ENCODE data around the gene RAB27B. TPM values are rescaled to one million over a fixed set of nuclear protein-coding genes. Genes with fewer than 3 reads are reported as not detected.
"Not testable (repeated sequence)": the region's sequence is repeated elsewhere in the genome, so short reads cannot be mapped to it uniquely, and the experiment has no call there.

RAB27B gene
- total RNA-seq, 1 experiment from 2014 or later, result not detected

DNA sequence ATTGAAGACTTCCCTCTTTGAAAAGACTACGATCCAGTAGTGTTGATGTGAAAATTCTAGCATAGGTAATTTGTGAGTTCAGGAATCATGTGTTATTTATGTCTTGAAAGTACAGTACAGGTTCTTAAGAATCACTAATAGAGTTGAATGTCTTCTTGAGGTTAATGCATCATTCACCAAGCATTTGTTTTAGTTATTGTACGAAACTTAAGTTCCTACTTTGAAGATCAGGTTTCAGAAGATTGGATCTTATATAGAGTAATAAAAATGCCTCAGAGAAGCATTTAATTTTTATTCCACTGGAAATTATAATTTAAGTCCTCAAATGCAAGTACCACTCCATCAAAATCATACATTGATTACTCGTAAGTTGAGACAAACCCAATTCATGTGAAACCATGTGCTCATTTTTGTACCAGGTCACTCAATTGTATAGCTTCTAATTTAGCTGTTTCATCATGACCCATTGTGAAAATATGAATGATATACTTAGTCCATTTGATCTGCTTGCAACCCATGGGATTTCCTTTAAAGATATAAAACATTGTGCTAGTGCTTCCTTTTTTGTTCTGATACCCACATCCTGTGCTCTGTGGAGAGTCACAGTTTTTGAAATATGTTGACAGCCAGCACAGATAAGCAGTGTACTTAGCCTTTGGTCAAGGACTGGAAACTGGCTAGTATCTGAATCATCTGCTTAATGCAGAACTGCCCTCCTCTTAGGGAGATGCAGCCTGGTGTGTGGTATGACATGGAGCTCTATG, 22.5 kb upstream of the RAB27B start:
- H3K27ac ChIP-seq, result no peak overlapping the region
- DNase-seq, result no peak
- no peaks in the 10 kb centered on the region for H3K9me3 ChIP-seq (replicated peaks)
- H3K27me3 ChIP-seq, result no peaks in the 10 kb centered on the region
- no peaks in the 10 kb centered on the region for H3K36me3 ChIP-seq
- H3K4me1 ChIP-seq, result no peaks in the 10 kb centered on the region
- H3K4me3 ChIP-seq, result no peak overlapping the region

- Histone ChIP-seq H3K4me1 (no peaks in the 10 kb centered on the region), H3K4me3 (no peak overlapping the region), H3K36me3 (no peaks in the 10 kb centered on the region), H3K27me3 (no peaks in the 10 kb centered on the region), H3K27ac (no peak overlapping the region), H3K9me3 (replicated peaks) (no peaks in the 10 kb centered on the region)
- no peak for DNase-seq
Observed at GRCh38 chr18:54806526-54806925, 21.8 kb upstream of the RAB27B start.

DNA sequence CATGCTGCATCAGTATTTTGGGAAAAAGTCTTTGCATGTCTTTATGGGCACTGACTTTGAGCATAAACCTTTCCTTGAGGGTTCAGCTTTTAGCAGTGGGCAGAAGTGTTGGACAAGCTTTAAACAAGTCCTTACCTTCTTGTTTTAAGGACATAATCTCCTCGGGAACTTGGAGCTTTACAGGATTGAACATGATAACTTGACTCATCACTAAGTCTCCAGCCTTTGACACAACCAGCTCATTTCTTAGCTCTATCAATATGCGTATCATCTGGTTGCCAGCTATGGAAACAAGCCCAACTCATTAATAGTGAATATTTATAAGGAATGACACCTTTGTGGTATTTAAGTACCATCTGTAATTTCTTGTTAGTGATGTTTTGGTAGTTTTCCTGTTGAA, 21.0 kb upstream of the RAB27B start:
- Histone ChIP-seq H3K9me3 (replicated peaks) (no peaks in the 10 kb centered on the region), H3K4me1 (no peaks in the 10 kb centered on the region), H3K27me3 (no peaks in the 10 kb centered on the region), H3K4me3 (no peak overlapping the region), H3K36me3 (no peaks in the 10 kb centered on the region), H3K27ac (no peak overlapping the region)
- DNase-seq, result no peak

- not testable (repeated sequence) for H3K4me3 ChIP-seq; H3K4me1 ChIP-seq; DNase-seq; H3K9me3 ChIP-seq (replicated peaks); H3K27me3 ChIP-seq; H3K36me3 ChIP-seq; H3K27ac ChIP-seq
Observed at GRCh38 chr18:54810662-54811061, 17.6 kb upstream of the RAB27B start.

GRCh38 chr18:54812885-54813284, 15.4 kb upstream of the RAB27B start:
- Histone ChIP-seq H3K27me3 (no peaks in the 10 kb centered on the region), H3K36me3 (no peaks in the 10 kb centered on the region), H3K27ac (no peak overlapping the region), H3K4me1 (no peaks in the 10 kb centered on the region), H3K9me3 (replicated peaks) (no peaks in the 10 kb centered on the region), H3K4me3 (no peak overlapping the region)
- no peak for DNase-seq

- no peak for DNase-seq
- no peaks in the 10 kb centered on the region for H3K4me1 ChIP-seq
- no peaks in the 10 kb centered on the region for H3K9me3 ChIP-seq (replicated peaks)
- no peaks in the 10 kb centered on the region for H3K36me3 ChIP-seq
- H3K27ac ChIP-seq, result no peak overlapping the region
- H3K27me3 ChIP-seq, result no peaks in the 10 kb centered on the region
- no peak overlapping the region for H3K4me3 ChIP-seq
Observed at GRCh38 chr18:54813305-54813704, 15.0 kb upstream of the RAB27B start.

- DNase-seq, result no peak
- Histone ChIP-seq H3K36me3 (no peaks in the 10 kb centered on the region), H3K27ac (no peak overlapping the region), H3K9me3 (replicated peaks) (no peaks in the 10 kb centered on the region), H3K27me3 (no peaks in the 10 kb centered on the region), H3K4me1 (no peaks in the 10 kb centered on the region), H3K4me3 (no peak overlapping the region)
Observed at GRCh38 chr18:54813977-54814565, 14.2 kb upstream of the RAB27B start.

DNA sequence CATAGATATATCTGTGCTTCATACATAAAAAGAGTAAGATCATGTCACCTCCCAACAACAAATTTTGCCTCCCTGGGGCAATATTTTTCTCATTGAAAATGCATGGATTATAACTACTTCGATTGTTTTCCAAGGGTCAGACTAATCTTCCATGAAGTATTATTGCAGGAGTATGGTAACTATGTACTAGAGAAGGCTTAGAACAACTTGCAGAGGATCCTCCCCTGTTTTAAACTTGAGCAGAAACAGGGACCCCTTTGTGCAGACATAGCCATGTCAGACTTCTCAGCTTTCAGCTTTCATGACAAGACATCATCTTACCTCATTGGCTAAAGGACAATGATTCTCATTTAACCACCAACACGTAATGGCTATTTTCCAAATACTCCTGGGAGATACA, 13.2 kb upstream of the RAB27B start:
- no peaks in the 10 kb centered on the region for H3K4me1 ChIP-seq
- no peak overlapping the region for H3K4me3 ChIP-seq
- H3K27ac ChIP-seq, result no peak overlapping the region
- H3K36me3 ChIP-seq, result no peaks in the 10 kb centered on the region
- H3K27me3 ChIP-seq, result no peaks in the 10 kb centered on the region
- peak in 1 of 2 experiments; percentile 3 for DNase-seq
- no peaks in the 10 kb centered on the region for H3K9me3 ChIP-seq (replicated peaks)

DNA sequence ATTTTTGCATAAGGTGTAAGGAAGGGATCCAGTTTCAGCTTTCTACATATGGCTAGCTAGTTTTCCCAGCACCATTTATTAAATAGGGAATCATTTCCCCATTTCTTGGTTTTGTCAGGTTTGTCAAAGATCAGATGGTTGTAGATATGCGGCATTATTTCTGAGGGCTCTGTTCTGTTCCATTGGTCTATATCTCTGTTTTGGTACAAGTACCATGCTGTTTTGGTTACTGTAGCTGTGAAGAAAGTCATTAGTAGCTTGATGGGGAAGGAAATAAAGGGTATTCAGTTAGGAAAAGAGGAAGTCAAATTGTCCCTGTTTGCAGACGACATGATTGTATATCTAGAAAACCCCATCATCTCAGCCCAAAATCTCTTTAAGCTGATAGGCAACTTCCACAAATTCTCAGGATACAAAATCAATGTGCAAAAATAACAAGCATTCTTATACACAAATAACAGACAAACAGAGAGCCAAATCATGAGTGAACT, 7.4 kb upstream of the RAB27B start:
- not testable (repeated sequence) for H3K27me3 ChIP-seq; H3K27ac ChIP-seq; H3K4me3 ChIP-seq; DNase-seq; H3K4me1 ChIP-seq; H3K9me3 ChIP-seq (replicated peaks); H3K36me3 ChIP-seq

- Histone ChIP-seq H3K27ac (no peak overlapping the region), H3K9me3 (replicated peaks) (no peaks in the 10 kb centered on the region), H3K27me3 (no peaks in the 10 kb centered on the region), H3K36me3 (no peaks in the 10 kb centered on the region), H3K4me1 (no peaks in the 10 kb centered on the region), H3K4me3 (no peak overlapping the region)
- no peak for DNase-seq
Observed at GRCh38 chr18:54822872-54823845, 5.1 kb upstream of the RAB27B start.

DNA sequence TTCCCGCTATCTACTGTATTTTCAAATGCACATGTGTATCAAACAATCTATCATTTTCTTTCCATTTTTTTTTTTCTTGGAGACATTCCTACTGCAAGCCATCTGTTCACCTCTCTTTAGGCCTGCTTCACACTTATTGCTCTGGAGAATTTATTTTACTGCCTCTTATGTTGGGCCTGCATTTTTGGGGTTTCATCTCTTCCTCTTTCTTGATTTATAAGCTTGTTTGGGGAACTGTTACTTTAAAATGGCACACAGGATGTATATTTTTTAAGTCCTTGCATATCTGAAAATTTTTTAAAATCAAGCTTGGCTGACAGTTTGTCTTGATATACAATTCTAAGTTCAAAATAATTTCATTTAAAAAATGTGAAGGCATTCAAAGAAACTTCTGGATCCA, 3.5 kb upstream of the RAB27B start:
- Histone ChIP-seq H3K4me1 (no peaks in the 10 kb centered on the region), H3K27me3 (no peaks in the 10 kb centered on the region), H3K36me3 (no peaks in the 10 kb centered on the region), H3K4me3 (no peak overlapping the region), H3K27ac (no peak overlapping the region), H3K9me3 (replicated peaks) (no peaks in the 10 kb centered on the region)
- DNase-seq, result no peak

DNA sequence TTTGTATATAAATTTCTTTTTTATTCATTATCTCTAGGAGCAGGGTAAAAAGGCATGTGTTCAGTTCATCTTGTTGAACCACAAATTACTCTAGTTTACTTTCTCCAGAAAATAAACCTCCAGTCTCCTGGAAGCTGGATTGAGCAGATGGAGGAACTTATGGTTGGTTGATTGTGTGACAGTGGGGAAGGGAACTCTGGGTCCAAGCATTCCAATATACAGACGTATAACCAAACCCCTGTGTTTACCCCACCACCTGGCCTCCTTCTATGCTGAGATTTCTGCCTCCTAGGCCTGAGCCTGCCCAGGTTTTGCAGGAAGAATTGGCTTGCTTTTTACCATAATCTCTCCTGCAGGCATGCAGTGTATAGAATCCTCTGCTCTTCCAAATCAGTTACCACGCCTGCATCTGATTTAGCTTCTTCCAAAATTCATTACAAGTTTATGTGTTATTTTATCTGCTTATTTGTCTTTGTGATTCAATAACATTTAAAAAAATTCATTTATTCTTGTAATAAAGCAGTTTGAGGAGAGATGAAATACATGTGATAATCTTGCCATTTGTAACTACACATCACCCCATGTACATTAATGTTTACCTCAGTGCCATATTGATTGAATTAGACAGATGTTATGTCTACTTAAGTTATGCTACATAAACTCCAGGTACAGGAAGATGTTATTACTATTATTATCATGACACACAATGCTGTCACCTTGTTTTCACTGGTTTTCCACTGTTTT, 2.5 kb upstream of the RAB27B start:
- no peak for DNase-seq
- H3K36me3 ChIP-seq, result no peaks in the 10 kb centered on the region
- H3K27me3 ChIP-seq, result no peaks in the 10 kb centered on the region

DNA sequence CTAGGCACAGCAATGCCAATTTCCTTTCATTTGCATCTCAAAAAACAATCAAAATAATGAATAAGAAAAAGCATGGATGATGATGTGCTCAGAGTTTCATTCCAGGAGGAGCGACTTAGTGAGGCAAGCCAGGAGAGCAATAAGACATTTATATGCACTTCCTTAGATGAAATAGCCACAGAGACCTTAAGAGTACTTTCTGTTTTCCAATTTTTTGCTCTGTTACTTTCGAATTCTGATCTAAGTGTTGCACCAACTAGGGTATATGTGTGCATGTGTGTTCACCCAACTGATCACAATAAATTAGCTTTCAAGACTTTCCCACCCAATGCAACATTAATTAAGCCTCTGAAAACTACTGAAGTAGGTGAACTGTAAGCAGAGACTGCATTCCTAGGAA, 709 bp downstream of the RAB27B start:
- H3K27me3 ChIP-seq, result no peaks in the 10 kb centered on the region
- no peak for DNase-seq
- no peaks in the 10 kb centered on the region for H3K36me3 ChIP-seq
- no peaks in the 10 kb centered on the region for H3K9me3 ChIP-seq (replicated peaks)
- no peaks in the 10 kb centered on the region for H3K4me1 ChIP-seq
- no peak overlapping the region for H3K4me3 ChIP-seq
- no peak overlapping the region for H3K27ac ChIP-seq

More for the DNA sequence above, 2.5 kb upstream of the RAB27B start:
- H3K4me1 ChIP-seq, result no peaks in the 10 kb centered on the region
- no peak overlapping the region for H3K27ac ChIP-seq
- no peaks in the 10 kb centered on the region for H3K9me3 ChIP-seq (replicated peaks)
- H3K4me3 ChIP-seq, result no peak overlapping the region

DNA sequence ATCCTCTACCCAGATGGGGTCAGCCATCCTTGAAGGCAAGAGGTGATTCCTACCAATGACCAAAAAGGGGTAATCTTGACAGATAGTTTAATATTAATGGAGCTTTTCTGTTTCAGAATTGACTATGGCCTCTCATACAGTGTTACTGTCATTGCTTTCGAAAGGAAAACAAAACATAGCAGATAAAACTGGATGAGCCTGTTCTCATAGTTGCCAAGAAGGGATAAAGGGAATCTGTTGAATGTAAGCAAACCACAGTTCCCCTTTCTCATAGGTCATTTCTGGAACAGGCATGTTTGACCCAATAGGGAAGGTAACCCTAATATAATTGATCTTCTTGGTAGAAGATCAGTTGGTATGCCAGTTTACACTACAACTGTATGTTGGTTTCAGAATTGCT, 1.6 kb downstream of the RAB27B start:
- no peaks in the 10 kb centered on the region for H3K4me1 ChIP-seq
- no peaks in the 10 kb centered on the region for H3K9me3 ChIP-seq (replicated peaks)
- H3K4me3 ChIP-seq, result no peak overlapping the region
- no peaks in the 10 kb centered on the region for H3K27me3 ChIP-seq
- DNase-seq, result no peak
- no peaks in the 10 kb centered on the region for H3K36me3 ChIP-seq
- H3K27ac ChIP-seq, result no peak overlapping the region

Data from SJCRH30 (cell line).